H9 (cell line): Measurements from ENCODE around the gene QSOX1. TPM values are rescaled to one million over a fixed set of nuclear protein-coding genes. Genes with fewer than 3 reads are reported as not detected.

Experiments used
- DNase-seq: peaks from one replicate; pipeline ENCODE4 v3.0.0-alpha.2; 2017
- H2AFZ ChIP-seq: one replicate; pipeline ENCODE4 v1.6.1; 2013; ENCODE audit warnings: mild to moderate bottlenecking, low read length, control low read depth, moderate library complexity
- H2AK5ac ChIP-seq: 2 replicates; pipeline ENCODE4 v1.6.1; 2013; ENCODE audit warnings: low read length, control low read depth, mixed read lengths; ENCODE audit not compliant: insufficient read length
- H2BK120ac ChIP-seq: one replicate; pipeline ENCODE4 v1.6.1; 2013; ENCODE audit warnings: low read depth, mild to moderate bottlenecking, low read length, control low read depth, inconsistent platforms; ENCODE audit not compliant: poor library complexity, severe bottlenecking
- H2BK12ac ChIP-seq: 2 replicates; pipeline ENCODE4 v1.6.1; 2013; ENCODE audit warnings: low read length, control low read depth, mixed read lengths, low read depth; ENCODE audit not compliant: insufficient read length
- H2BK15ac ChIP-seq: 2 replicates; pipeline ENCODE4 v1.6.1; 2013; ENCODE audit warnings: low read depth, low read length, control low read depth
- H2BK20ac ChIP-seq: one replicate; pipeline ENCODE4 v1.6.1; 2013; ENCODE audit warnings: low read depth, mild to moderate bottlenecking, low read length, control low read depth, inconsistent platforms; ENCODE audit not compliant: poor library complexity, severe bottlenecking
- H2BK5ac ChIP-seq: 2 replicates; pipeline ENCODE4 v1.6.1; 2013; ENCODE audit warnings: low read length, control low read depth, mixed read lengths; ENCODE audit not compliant: insufficient read length
- H3K14ac ChIP-seq: 2 replicates; pipeline ENCODE4 v1.6.1; 2013; ENCODE audit warnings: low read length, control low read depth; ENCODE audit not compliant: insufficient read depth
- H3K18ac ChIP-seq: 2 replicates; pipeline ENCODE4 v1.6.1; 2013; ENCODE audit warnings: low read depth, mild to moderate bottlenecking, mixed read lengths, low read length, control low read depth; ENCODE audit not compliant: insufficient read length
- H3K23ac ChIP-seq: 2 replicates; pipeline ENCODE4 v1.6.1; 2013; ENCODE audit warnings: low read length, control low read depth, mixed read lengths, low read depth; ENCODE audit not compliant: insufficient read length
- H3K23me2 ChIP-seq: 2 replicates; pipeline ENCODE4 v1.6.1; 2013; ENCODE audit warnings: low read depth, mild to moderate bottlenecking, mixed read lengths, low read length, control low read depth; ENCODE audit not compliant: insufficient read length, poor library complexity, severe bottlenecking
- H3K27ac ChIP-seq: 2 replicates; pipeline ENCODE4 v1.5.1; 2013; ENCODE audit warnings: low read length, control low read depth, mixed read lengths, low read depth; ENCODE audit not compliant: insufficient read length
- H3K27me3 ChIP-seq: 2 replicates; pipeline ENCODE4 v1.6.1; 2013; ENCODE audit warnings: low read length, control low read depth, inconsistent platforms; ENCODE audit not compliant: insufficient read depth
- H3K4ac ChIP-seq: 2 replicates; pipeline ENCODE4 v1.6.1; 2013; ENCODE audit warnings: low read depth, mild to moderate bottlenecking, control low read depth, inconsistent platforms, low read length, moderate library complexity
- H3K4me1 ChIP-seq: 2 replicates; pipeline ENCODE4 v1.6.1; 2013; ENCODE audit warnings: low read length, control low read depth, inconsistent platforms; ENCODE audit not compliant: insufficient read depth
- H3K4me2 ChIP-seq: 2 replicates; pipeline ENCODE4 v1.6.1; 2013; ENCODE audit warnings: low read length, control low read depth, mixed read lengths; ENCODE audit not compliant: insufficient read length, insufficient read depth
- H3K56ac ChIP-seq: 2 replicates; pipeline ENCODE4 v1.6.1; 2013; ENCODE audit warnings: low read depth, mild to moderate bottlenecking, mixed read lengths, low read length, control low read depth; ENCODE audit not compliant: insufficient read length
- H3K79me1 ChIP-seq: 2 replicates; pipeline ENCODE4 v1.6.1; 2013; ENCODE audit warnings: low read depth, mild to moderate bottlenecking, moderate library complexity, low read length, control low read depth, inconsistent platforms; ENCODE audit not compliant: insufficient read depth, poor library complexity, severe bottlenecking
- H3K79me2 ChIP-seq: 2 replicates; pipeline ENCODE4 v1.6.1; 2013; ENCODE audit warnings: low read length, control low read depth, inconsistent platforms; ENCODE audit not compliant: insufficient read depth
- H3K9ac ChIP-seq: 2 replicates; pipeline ENCODE4 v1.6.1; 2013; ENCODE audit warnings: low read length, control low read depth, mixed read lengths; ENCODE audit not compliant: insufficient read length; ENCODE audit errors: extremely low read depth
- H3K9me3 ChIP-seq: one replicate; pipeline ENCODE4 v1.6.1; 2013; ENCODE audit warnings: low read depth, low read length, inconsistent platforms; ENCODE audit not compliant: control insufficient read depth
- H3T11ph ChIP-seq: one replicate; pipeline ENCODE4 v1.6.1; 2013; ENCODE audit warnings: mild to moderate bottlenecking, low read length, control low read depth, inconsistent platforms
- H4K20me1 ChIP-seq: one replicate; pipeline ENCODE4 v1.6.1; 2013; ENCODE audit not compliant: control insufficient read depth, insufficient read length, insufficient read depth
- H4K5ac ChIP-seq: 2 replicates; pipeline ENCODE4 v1.6.1; 2013; ENCODE audit warnings: low read depth, mild to moderate bottlenecking, mixed read lengths, low read length, control low read depth; ENCODE audit not compliant: insufficient read length
- H4K8ac ChIP-seq: replicated peaks from 2 replicates; pipeline ENCODE4 v1.6.1; 2013; ENCODE audit warnings: low read length, control low read depth, mixed read lengths, low read depth; ENCODE audit not compliant: insufficient read length
- H4K91ac ChIP-seq: 2 replicates; pipeline ENCODE4 v1.6.1; 2013; ENCODE audit warnings: low read depth, mild to moderate bottlenecking, moderate library complexity, mixed read lengths, low read length, control low read depth; ENCODE audit not compliant: insufficient read length
- H3K27ac Mint-ChIP-seq, 3 experiments: 2 replicates in 2 of 3; 3 replicates in 1 of 3; pipeline ENCODE4 v1.8.0; 2020 to 2021; ENCODE audit warnings: mixed read lengths in 3 of 3, mild to moderate bottlenecking in 1 of 3, moderate library complexity in 1 of 3
- H3K27me3 Mint-ChIP-seq: 2 replicates; pipeline ENCODE4 v1.8.0; 2021; ENCODE audit warnings: low read depth, mild to moderate bottlenecking, moderate library complexity, mixed read lengths
- H3K36me3 Mint-ChIP-seq, 3 experiments: 2 replicates in 2 of 3; 3 replicates in 1 of 3; pipeline ENCODE4 v1.8.0; 2020 to 2021; ENCODE audit warnings: low read depth in 3 of 3, mixed read lengths in 3 of 3; ENCODE audit not compliant: insufficient read depth in 1 of 3
- H3K4me1 Mint-ChIP-seq, 2 experiments: 2 replicates each; pipeline ENCODE4 v1.8.0; 2020; ENCODE audit warnings: mixed read lengths in 2 of 2
- H3K4me3 Mint-ChIP-seq, 2 experiments: 2 replicates in 1 of 2; 3 replicates in 1 of 2; pipeline ENCODE4 v1.8.0; 2020 to 2021; ENCODE audit warnings: mild to moderate bottlenecking in 2 of 2, mixed read lengths in 2 of 2, moderate library complexity in 1 of 2
- H3K9me3 Mint-ChIP-seq, 2 experiments: 2 replicates in 1 of 2; 3 replicates in 1 of 2; pipeline ENCODE4 v1.8.0; 2020; ENCODE audit warnings: mild to moderate bottlenecking in 2 of 2, mixed read lengths in 2 of 2, moderate library complexity in 1 of 2
- CTCF ChIP-seq: fragments of 200-600 bp; sonication (generic); conservative IDR thresholded peaks from 3 replicates; pipeline ENCODE4 v1.8.0; 2021; ENCODE audit warnings: antibody characterized with exemption, mild to moderate bottlenecking
- WGBS: extraction: QIAGEN DNeasy Blood & Tissue Kit; methylation state at CpG from one replicate; pipeline ENCODE4 v1.1.7; 2013; ENCODE audit warnings: missing lambda C conversion rate, low lambda C conversion rate, mixed read lengths; ENCODE audit not compliant: insufficient read length; ENCODE audit errors: extremely low coverage; 5-methylcytosine and 5-hydroxymethylcytosine counted together
- total RNA-seq: library from RNA; stranded (reverse); gene quantifications from 2 replicates; pipeline ENCODE4 v1.2.1, GENCODE V29; 2021

The QSOX1 gene
- total RNA-seq, 1 experiment from 2014 or later: 79.2 TPM

GRCh38 chr1:180141381-180141934 lies 13.2 kb upstream of the QSOX1 start:
- Histone ChIP-seq H2BK15ac (no peak overlapping the region), H2BK20ac (no peak overlapping the region), H3K23ac (no peak overlapping the region), H4K20me1 (no peaks in the 10 kb centered on the region), H3K9me3 (no peaks in the 10 kb centered on the region), H3K18ac (no peak overlapping the region), H3K9ac (no peak overlapping the region), H3K79me2 (no peaks in the 10 kb centered on the region), H3K14ac (no peak overlapping the region), H3K27ac (no peak overlapping the region), H3K79me1 (no peaks in the 10 kb centered on the region), H2BK120ac (no peak overlapping the region), H4K5ac (no peak overlapping the region), H2AFZ (no peak overlapping the region), H2BK5ac (no peak overlapping the region), H3K56ac (no peak overlapping the region), H3K23me2 (no peaks in the 10 kb centered on the region), H3K27me3 (no peaks in the 10 kb centered on the region), H3T11ph (no peak overlapping the region), H2AK5ac (no peak overlapping the region), H2BK12ac (no peak overlapping the region), H3K4me2 (no peak overlapping the region), H3K4ac (no peak overlapping the region), H3K4me1 (no peaks in the 10 kb centered on the region), H4K8ac (no peak overlapping the region), H4K91ac (no peak overlapping the region)
- no peaks in the 10 kb centered on the region for H3K9me3 Mint-ChIP-seq
- no peak overlapping the region for H3K4me3 Mint-ChIP-seq
- TF ChIP-seq CTCF: no peak
- H3K27me3 Mint-ChIP-seq: peaks cover 6% of the 10 kb centered on the region
- H3K27ac Mint-ChIP-seq: no peak overlapping the region
- DNase-seq: no peak
- H3K4me1 Mint-ChIP-seq: no peaks in the 10 kb centered on the region
- WGBS: no CpG with 5 or more reads among the region's 6 CpGs
- no peaks in the 10 kb centered on the region for H3K36me3 Mint-ChIP-seq
